A549 treated with Mapracorat at 1 μM for 4 hours (cell line): ENCODE data around the gene QSER1. TPM values are rescaled to one million over a fixed set of nuclear protein-coding genes. Genes with fewer than 3 reads are reported as not detected.

Experiments used
- total RNA-seq: library from RNA; stranded (reverse); fragments of 200-300 nt; extraction: Qiagen RNA extraction; gene quantifications from 5 replicates; pipeline ENCODE4 v1.2.3, GENCODE V29; 2022

The QSER1 gene
- 12.7 to 17.2 TPM (median 15.8 TPM) in 5 replicates for total RNA-seq

DNA sequence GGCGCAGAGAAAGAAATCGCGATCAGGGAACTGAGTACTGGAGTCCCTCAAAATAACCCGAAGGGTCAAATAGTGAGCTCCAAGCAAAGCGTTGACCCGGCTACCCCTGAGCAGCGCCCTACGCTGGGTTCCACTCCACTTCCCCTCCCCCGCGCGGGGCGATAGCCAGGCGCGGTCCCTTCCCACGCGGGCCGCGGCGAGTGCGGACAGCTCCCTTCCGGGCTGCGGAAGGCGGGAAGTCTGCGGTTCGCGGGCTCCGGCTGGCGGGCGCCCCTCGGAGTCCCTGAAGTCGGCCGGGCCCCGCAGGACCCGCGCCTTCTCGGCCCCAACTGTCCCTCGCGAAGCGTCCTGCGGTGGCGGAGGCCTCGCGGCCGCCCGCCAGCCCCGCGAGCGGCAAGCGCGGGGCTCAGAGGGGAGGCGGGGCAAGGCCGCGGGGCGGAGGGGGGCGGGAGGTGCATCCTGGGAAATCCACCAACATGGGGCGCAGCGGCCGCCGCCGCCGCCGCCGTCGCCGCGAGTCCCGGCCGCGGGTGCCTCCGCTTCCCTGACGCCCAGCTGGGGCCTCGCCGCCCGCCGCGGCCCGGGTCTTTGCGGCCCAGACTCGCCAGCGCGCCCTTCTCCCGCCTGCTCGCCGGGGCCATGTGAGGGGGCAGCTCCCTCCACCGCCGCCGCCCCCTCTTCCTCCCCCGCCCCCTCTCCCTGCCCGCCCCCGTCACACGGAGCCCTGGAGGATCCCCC lies at the start of gene QSER1:
QSER1 (plus strand) TSS at position 457 of the 738 bp plus-strand sequence. CDS start 315 bp downstream, outside the sequence.

DNA sequence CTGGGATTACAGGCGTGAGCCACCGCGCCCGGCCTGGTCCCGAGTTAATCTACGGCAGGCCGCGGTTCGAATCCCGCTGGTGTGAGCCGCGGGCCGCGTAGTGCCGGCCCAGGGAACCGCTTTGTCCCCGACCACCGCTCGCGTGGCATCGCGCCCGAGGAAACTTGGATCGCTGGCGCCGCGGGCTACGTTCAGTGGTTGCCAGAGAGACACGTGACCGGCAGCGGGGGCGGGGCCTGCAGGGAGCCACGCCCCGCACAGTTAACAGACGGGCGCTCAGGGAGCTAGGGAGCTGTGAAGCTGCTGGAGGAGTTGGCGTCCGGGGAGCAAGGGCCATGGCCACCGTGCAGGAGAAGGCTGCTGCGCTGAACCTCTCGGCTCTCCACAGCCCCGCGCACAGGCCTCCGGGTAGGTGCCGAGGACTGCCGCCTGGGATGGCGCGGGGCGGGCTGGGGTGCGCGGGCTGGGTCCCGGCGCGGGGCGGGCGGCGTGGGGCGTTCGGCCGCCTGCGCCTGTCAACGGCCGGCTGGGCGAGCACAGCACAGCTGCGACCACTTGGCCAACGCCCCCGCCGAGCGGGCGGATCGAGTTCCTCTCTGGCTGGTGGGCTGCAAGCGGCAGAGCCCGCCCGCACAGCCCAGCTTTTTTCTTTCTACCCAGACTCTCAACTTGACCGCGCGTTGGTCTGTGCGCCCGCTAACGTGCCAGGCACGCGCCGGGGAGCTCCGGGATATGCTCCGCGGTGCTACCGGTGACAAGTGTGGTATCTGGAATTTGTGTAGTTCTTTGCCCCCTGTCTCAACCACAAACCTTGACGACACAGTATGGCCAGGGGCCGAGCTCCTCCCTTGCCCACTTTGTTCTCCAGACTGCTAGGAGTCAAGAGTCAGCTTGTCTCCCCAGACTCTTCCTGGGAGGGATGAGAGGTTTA lies 123.3 kb downstream of the QSER1 start, which contains the start of gene DEPDC7:
DEPDC7 (plus strand) TSS at position 258 of the 931 bp plus-strand sequence; CDS start at position 336, 78 bp downstream.

Other genes starting within 250 kb of the QSER1 start
- 0.05 TPM in 1 of 5 replicates, not detected in the others for gene CCDC73, start 98.1 kb upstream of the QSER1 start, total RNA-seq
- gene PRRG4, start 62.9 kb upstream of the QSER1 start, total RNA-seq = 1.5 to 1.8 TPM (median 1.6 TPM) in 5 replicates
- gene DEPDC7, start 123.1 kb downstream of the QSER1 start, total RNA-seq = 6.7 to 8.7 TPM (median 7.3 TPM) in 5 replicates
- gene TCP11L1, start 146.8 kb downstream of the QSER1 start, total RNA-seq = 17.0 to 25.3 TPM (median 23.3 TPM) in 5 replicates